Liver (tissue), 9 donors: ENCODE measurements around the gene ADGRD1. TPM values are rescaled to one million over a fixed set of nuclear protein-coding genes. Genes with fewer than 3 reads are reported as not detected.

Experiments
- DNase-seq: peaks from one replicate; pipeline ENCODE4 v3.0.0-alpha.2; 2017; ENCODE audit warnings: low spot score
- H3K27ac ChIP-seq, 2 donors: one replicate each; pipeline ENCODE4 v1.7.0; 2013; ENCODE audit warnings: inconsistent platforms in 2 of 2, low read length in 2 of 2, control low read depth in 1 of 2, low read depth in 1 of 2, mild to moderate bottlenecking in 1 of 2
- H3K27me3 ChIP-seq, 4 donors: one replicate each; pipeline versions ENCODE4 v1.6.1 to v1.7.0; 2013; ENCODE audit warnings: low read length in 3 of 4, inconsistent platforms in 1 of 4, mild to moderate bottlenecking in 1 of 4, moderate library complexity in 1 of 4; ENCODE audit not compliant: control insufficient read depth in 4 of 4, insufficient read depth in 4 of 4
- H3K36me3 ChIP-seq, 4 donors: one replicate each; pipeline versions ENCODE4 v1.6.1 to v1.7.0; 2013; ENCODE audit warnings: low read length in 3 of 4, mild to moderate bottlenecking in 3 of 4, low read depth in 1 of 4, moderate library complexity in 1 of 4; ENCODE audit not compliant: control insufficient read depth in 4 of 4, insufficient read depth in 3 of 4
- H3K4me1 ChIP-seq, 4 donors: one replicate each; pipeline versions ENCODE4 v1.6.1 to v1.7.0; 2013; ENCODE audit warnings: low read length in 3 of 4, mild to moderate bottlenecking in 3 of 4, moderate library complexity in 1 of 4; ENCODE audit not compliant: control insufficient read depth in 4 of 4, insufficient read depth in 4 of 4
- H3K4me3 ChIP-seq, 3 donors: one replicate each; pipeline versions ENCODE4 v1.6.1 to v1.7.0; 2013; ENCODE audit warnings: low read length in 3 of 3, control low read depth in 1 of 3, low read depth in 1 of 3, mild to moderate bottlenecking in 1 of 3
- H3K9ac ChIP-seq, 2 donors: one replicate each; pipeline ENCODE4 v1.7.0; 2013; ENCODE audit warnings: low read length in 2 of 2, mild to moderate bottlenecking in 2 of 2, moderate library complexity in 2 of 2, control low read depth in 1 of 2, low read depth in 1 of 2
- H3K9me3 ChIP-seq, 4 donors: one replicate each; pipeline versions ENCODE4 v1.6.1 to v1.7.0; 2013; ENCODE audit warnings: low read length in 3 of 4; ENCODE audit not compliant: control insufficient read depth in 4 of 4
- ATF3 ChIP-seq: IDR thresholded peaks from 2 replicates; pipeline ENCODE4 v1.6.1; 2016; ENCODE audit warnings: antibody characterized with exemption
- FOXA1 ChIP-seq: IDR thresholded peaks from 2 replicates; pipeline ENCODE4 v1.6.1; 2016; ENCODE audit warnings: antibody characterized with exemption
- FOXA2 ChIP-seq: IDR thresholded peaks from 2 replicates; pipeline ENCODE4 v1.6.1; 2016; ENCODE audit warnings: antibody characterized with exemption
- GABPA ChIP-seq, 2 donors: IDR thresholded peaks in 1 of 2; conservative IDR thresholded peaks in 1 of 2; 2 replicates each; pipeline ENCODE4 v1.6.1; 2016; ENCODE audit warnings: antibody characterized with exemption in 2 of 2, mild to moderate bottlenecking in 1 of 2, moderate library complexity in 1 of 2
- HNF4G ChIP-seq: IDR thresholded peaks from 2 replicates; pipeline ENCODE4 v1.6.1; 2016; ENCODE audit warnings: antibody characterized with exemption
- JUND ChIP-seq, 2 donors: IDR thresholded peaks; 2 replicates each; pipeline ENCODE4 v1.6.1; 2016; ENCODE audit warnings: antibody characterized with exemption in 2 of 2
- RAD21 ChIP-seq, 2 donors: IDR thresholded peaks; 2 replicates each; pipeline ENCODE4 v1.6.1; 2016; ENCODE audit warnings: antibody characterized with exemption in 2 of 2, mild to moderate bottlenecking in 2 of 2
- RXRA ChIP-seq, 2 donors: IDR thresholded peaks; 2 replicates each; pipeline ENCODE4 v1.6.1; 2017 to 2018; ENCODE audit warnings: antibody characterized with exemption in 2 of 2, mild to moderate bottlenecking in 1 of 2
- SP1 ChIP-seq: IDR thresholded peaks from 2 replicates; pipeline ENCODE4 v1.6.1; 2018; ENCODE audit warnings: antibody characterized with exemption, mild to moderate bottlenecking
- TAF1 ChIP-seq: conservative IDR thresholded peaks from 2 replicates; pipeline ENCODE4 v1.6.1; 2016; ENCODE audit warnings: antibody characterized with exemption, mild to moderate bottlenecking
- YY1 ChIP-seq: IDR thresholded peaks from 2 replicates; pipeline ENCODE4 v1.6.1; 2016; ENCODE audit warnings: antibody characterized with exemption, mild to moderate bottlenecking
- ZBTB33 ChIP-seq: IDR thresholded peaks from 2 replicates; pipeline ENCODE4 v1.6.1; 2016; ENCODE audit warnings: antibody characterized with exemption
- whole genome bisulfite sequencing: extraction: QIAGEN DNeasy Blood & Tissue Kit; methylation state at CpG from one replicate; pipeline ENCODE4 v1.1.7; 2013; 5-methylcytosine and 5-hydroxymethylcytosine counted together
- polyA plus RNA-seq, 2 donors: library from polyadenylated mRNA; stranded (reverse) in 1 of 2; unstranded in 1 of 2; fragments of 200-250 nt in 1 of 2; fragments of >200 nt in 1 of 2; fragmentation: Nextera tagmentation in 1 of 2; extraction: Ambion mirVana in 1 of 2; gene quantifications; one replicate each; pipeline versions ENCODE4 v1.2.1 to v1.2.3, GENCODE V29; 2013 to 2015
- total RNA-seq, 2 donors: library from RNA; depleted of rRNA; stranded (reverse); fragments of >200 nt; gene quantifications; one replicate each; pipeline ENCODE4 v1.2.3, GENCODE V29; 2014
- donor health status: healthy.
- donor health status: healthy.
- donor health status: healthy.
- donor health status: healthy.
- donor health status: healthy.

Gene ADGRD1
- total and polyA plus RNA-seq, 4 donors: 2.7 to 7.1 (median 4.6) TPM

- no peaks in the 10 kb centered on the region for H3K4me1 ChIP-seq
- no peaks in the 10 kb centered on the region for H3K9me3 ChIP-seq
- no peak for DNase-seq
- no peak for TF ChIP-seq ZBTB33
- no peak for TF ChIP-seq TAF1
- no peak for TF ChIP-seq HNF4G
- no peak for TF ChIP-seq JUND (IDR thresholded peaks at IDR 0.05)
- TF ChIP-seq YY1: no peak
- no peak for TF ChIP-seq GABPA (IDR thresholded peaks at IDR 0.05 in 1 of 2, conservative IDR thresholded peaks at IDR 0.05 in 1 of 2)
- WGBS: 93% methylated on average over 8 of the region's 8 CpGs
- no peak overlapping the region for H3K9ac ChIP-seq
- H3K4me3 ChIP-seq: no peak overlapping the region
- no peaks in the 10 kb centered on the region for H3K36me3 ChIP-seq
- H3K27me3 ChIP-seq: no peaks in the 10 kb centered on the region
- H3K27ac ChIP-seq: no peak overlapping the region
Observed at GRCh38 chr12:130960787-130961186, 7.1 kb downstream of the ADGRD1 start.

GRCh38 chr12:130961921-130962451 lies 8.3 kb downstream of the ADGRD1 start:
- no peaks in the 10 kb centered on the region for H3K36me3 ChIP-seq
- H3K27ac ChIP-seq: no peak overlapping the region
- H3K27me3 ChIP-seq: no peaks in the 10 kb centered on the region
- H3K4me1 ChIP-seq: no peaks in the 10 kb centered on the region
- 88% methylated on average over 9 of the region's 9 CpGs for WGBS
- H3K9me3 ChIP-seq: no peaks in the 10 kb centered on the region
- H3K9ac ChIP-seq: no peak overlapping the region
- no peak for TF ChIP-seq YY1
- H3K4me3 ChIP-seq: no peak overlapping the region
- no peak for DNase-seq

GRCh38 chr12:130965214-130965613 lies 11.5 kb downstream of the ADGRD1 start:
- no peak overlapping the region for H3K9ac ChIP-seq
- no peak for DNase-seq
- no peak overlapping the region for H3K27ac ChIP-seq
- H3K27me3 ChIP-seq: no peaks in the 10 kb centered on the region
- no peak overlapping the region for H3K4me3 ChIP-seq
- WGBS: 85% methylated on average over 6 of the region's 6 CpGs
- TF ChIP-seq SP1 (no peak), HNF4G (no peak), RAD21 (IDR thresholded peaks at IDR 0.05) (no peak), ATF3 (no peak)
- H3K36me3 ChIP-seq: no peaks in the 10 kb centered on the region
- no peaks in the 10 kb centered on the region for H3K4me1 ChIP-seq
- H3K9me3 ChIP-seq: no peaks in the 10 kb centered on the region

GRCh38 chr12:130965668-130966067 lies 12.0 kb downstream of the ADGRD1 start:
- no peaks in the 10 kb centered on the region for H3K36me3 ChIP-seq
- H3K27me3 ChIP-seq: no peaks in the 10 kb centered on the region
- H3K9me3 ChIP-seq: no peaks in the 10 kb centered on the region
- TF ChIP-seq TAF1: no peak
- no peak for TF ChIP-seq FOXA1
- TF ChIP-seq RXRA (IDR thresholded peaks at IDR 0.05): no peak
- no peak for TF ChIP-seq RAD21 (IDR thresholded peaks at IDR 0.05)
- TF ChIP-seq FOXA2: no peak
- no peak overlapping the region for H3K4me3 ChIP-seq
- 80% methylated on average over 2 of the region's 2 CpGs for WGBS
- H3K9ac ChIP-seq: no peak overlapping the region
- no peaks in the 10 kb centered on the region for H3K4me1 ChIP-seq
- H3K27ac ChIP-seq: no peak overlapping the region
- no peak for DNase-seq
